SIG-M5 (cell line): ENCODE data around the gene USP21.

Experiments used
- DNase-seq: peaks from one replicate; lab custom pipeline; 2025; lab: John Stamatoyannopoulos, UW

Gene USP21

GRCh38 chr1:161133220-161133740 lies 26.0 kb upstream of the USP21 start:
- DNase-seq, result no peak

DNA sequence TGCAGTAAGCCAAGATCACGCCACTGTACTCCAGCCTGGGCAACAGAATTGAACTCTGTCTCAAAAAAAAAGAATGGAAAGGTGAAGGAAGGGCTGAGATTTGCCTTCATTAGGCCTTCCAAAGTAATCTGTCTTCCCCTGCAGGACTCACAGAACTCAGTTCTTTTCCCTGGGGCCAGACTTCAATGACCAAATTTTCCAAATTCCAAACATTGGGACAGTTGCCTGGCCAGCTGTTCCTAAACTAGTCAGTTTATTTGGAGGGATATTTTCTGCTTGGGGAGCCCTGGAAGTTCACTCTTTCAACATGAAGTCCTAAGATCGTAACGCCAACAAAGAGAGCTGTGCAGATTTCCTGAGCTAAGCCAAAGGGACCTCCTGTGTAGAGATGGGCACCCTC lies 21.4 kb upstream of the USP21 start:
- no peak for DNase-seq

GRCh38 chr1:161138431-161138830 lies 20.9 kb upstream of the USP21 start:
- no peak for DNase-seq

DNA sequence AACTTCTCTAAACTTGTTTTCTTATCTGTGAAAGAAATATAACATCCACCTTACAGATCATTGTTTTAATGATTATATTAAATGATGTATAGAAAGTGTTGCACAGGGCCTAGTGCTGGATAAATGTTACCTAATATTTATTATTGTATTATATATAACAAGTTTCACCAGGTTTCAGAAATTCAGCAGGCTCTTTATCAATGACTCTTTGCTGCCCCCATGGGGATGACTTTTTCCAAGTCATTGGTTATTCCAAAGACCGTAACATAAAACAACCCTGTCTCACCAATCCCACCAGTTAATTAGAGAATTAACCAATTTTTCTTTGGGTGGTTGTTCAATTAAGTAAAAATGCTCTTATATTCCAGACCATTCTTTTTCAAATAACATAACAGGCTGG lies 19.5 kb upstream of the USP21 start:
- DNase-seq, result no peak

GRCh38 chr1:161140755-161141400 lies 18.4 kb upstream of the USP21 start:
- DNase-seq, result no peak

DNA sequence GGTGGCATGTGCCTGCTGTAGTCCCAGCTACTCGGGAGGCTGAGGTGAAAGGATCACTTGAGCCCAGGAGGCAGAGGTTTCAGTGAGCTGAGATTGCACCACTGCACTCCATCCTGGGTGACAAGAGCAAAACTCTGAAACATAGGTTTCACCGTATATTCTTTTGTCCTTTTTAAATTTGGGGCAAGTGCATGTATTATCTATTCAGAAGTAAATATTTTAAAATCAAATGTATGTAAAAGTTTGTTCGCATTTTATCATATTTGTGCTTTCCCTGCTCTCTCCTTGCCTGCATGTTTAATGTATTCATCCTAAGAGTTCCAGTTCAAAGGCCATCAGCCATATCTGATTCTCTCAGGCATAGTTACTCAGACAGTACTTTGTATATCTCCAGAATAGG lies 13.5 kb upstream of the USP21 start:
- DNase-seq, result no peak

- DNase-seq, result no peak
Observed at GRCh38 chr1:161153176-161153575, 6.1 kb upstream of the USP21 start.

DNA sequence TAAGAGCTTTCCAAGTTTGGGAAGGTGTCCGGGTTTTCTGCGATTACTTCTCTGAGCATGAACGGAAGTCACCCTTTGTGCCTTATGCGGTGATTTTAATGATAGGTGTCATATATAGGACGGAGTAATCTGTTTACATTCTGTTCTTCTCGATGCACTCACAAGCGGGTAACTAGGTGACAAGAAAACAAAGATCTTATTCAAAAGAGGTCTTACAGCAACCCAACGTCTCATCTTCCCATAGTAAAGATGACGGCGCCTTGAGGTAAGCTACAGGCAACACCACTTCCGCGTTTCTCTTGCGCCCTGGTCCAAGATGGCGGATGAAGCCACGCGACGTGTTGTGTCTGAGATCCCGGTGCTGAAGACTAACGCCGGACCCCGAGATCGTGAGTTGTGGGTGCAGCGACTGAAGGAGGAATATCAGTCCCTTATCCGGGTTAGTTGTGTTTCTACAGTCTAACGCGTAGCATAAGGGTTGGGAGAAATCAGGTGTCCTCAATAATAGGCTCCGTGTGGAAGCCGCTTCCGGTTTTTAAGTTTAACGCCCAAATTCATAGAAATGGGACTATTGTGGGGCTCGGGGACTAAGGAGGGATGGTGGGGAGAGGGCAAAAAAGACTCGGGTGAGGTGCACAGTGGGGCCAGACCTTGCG lies 5.5 kb upstream of the USP21 start, which contains the start of gene UFC1:
UFC1 (plus strand) TSS at position 297 of the 656 bp plus-strand sequence; CDS start at position 317, 20 bp downstream.
- peak; percentile 63 for DNase-seq

- DNase-seq, result no peak
Observed at GRCh38 chr1:161157867-161158266, 1.4 kb upstream of the USP21 start.

DNA sequence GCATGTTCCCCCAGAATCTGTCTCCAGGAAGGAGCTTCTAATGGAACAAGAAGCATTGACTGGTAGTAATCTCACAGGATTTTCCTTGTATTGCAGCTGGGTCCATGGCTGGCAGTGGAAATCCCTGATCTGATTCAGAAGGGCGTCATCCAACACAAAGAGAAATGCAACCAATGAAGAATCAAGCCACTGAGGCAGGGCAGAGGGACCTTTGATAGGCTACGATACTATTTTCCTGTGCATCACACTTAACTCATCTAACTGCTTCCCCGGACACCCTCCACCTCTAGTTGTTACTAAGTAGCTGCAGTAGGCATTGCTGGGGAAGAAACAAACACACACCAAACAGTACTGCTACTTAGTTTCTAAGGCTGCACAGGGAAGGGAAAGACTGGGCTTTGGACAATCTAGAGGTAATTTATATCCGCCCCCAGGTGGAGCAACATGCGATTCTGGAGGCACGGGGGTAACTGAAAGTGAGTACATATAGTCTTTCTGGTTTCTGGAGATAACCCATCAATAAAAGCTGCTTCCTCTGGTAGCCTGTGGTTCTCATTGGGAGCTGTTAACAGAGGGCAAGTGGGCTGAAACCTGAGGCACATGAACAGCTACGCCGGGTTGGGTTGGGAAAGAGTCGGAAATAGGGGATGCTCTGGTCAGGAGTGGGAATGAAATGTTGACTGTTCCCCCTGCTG lies 837 bp upstream of the USP21 start:
- DNase-seq, result no peak

DNA sequence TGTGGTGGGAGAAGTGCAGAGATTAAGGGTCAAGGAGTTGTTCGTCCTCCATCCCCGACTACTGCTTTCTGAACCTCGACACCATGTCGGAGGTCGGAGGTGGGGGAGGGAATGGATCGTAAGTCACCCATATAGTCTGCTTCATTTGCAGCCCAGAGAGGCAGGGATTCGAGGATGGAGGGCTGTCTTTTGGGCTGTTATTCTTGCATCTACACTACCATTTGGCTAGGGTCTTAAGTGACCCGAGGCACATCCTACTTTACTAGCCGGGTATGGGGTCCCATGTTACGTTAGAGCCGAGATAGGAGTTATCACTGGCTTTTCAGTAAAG lies 578 bp downstream of the USP21 start:
- no peak for DNase-seq

- no peak for DNase-seq
Observed at GRCh38 chr1:161160671-161161145, 1.4 kb downstream of the USP21 start.

- DNase-seq, result no peak
Observed at GRCh38 chr1:161161652-161162051, 2.4 kb downstream of the USP21 start.

DNA sequence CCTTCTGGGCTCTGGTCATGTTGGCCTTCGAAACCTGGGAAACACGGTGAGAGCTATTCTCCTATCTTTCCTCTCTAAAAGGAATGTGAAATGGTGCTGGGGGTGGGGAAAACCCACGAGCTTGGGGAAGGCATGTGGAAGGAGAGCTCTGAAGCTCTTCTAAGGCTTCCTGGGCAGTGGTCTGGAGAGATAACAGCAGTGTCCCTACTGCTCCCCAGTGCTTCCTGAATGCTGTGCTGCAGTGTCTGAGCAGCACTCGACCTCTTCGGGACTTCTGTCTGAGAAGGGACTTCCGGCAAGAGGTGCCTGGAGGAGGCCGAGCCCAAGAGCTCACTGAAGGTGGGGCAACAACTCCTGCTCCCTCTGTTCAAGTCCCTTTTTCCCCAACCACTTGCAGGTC lies 2.8 kb downstream of the USP21 start:
- DNase-seq, result no peak

- DNase-seq, result no peak
Observed at GRCh38 chr1:161162806-161163205, 3.5 kb downstream of the USP21 start.

- DNase-seq, result no peak
Observed at GRCh38 chr1:161163793-161164192, 4.5 kb downstream of the USP21 start.

DNA sequence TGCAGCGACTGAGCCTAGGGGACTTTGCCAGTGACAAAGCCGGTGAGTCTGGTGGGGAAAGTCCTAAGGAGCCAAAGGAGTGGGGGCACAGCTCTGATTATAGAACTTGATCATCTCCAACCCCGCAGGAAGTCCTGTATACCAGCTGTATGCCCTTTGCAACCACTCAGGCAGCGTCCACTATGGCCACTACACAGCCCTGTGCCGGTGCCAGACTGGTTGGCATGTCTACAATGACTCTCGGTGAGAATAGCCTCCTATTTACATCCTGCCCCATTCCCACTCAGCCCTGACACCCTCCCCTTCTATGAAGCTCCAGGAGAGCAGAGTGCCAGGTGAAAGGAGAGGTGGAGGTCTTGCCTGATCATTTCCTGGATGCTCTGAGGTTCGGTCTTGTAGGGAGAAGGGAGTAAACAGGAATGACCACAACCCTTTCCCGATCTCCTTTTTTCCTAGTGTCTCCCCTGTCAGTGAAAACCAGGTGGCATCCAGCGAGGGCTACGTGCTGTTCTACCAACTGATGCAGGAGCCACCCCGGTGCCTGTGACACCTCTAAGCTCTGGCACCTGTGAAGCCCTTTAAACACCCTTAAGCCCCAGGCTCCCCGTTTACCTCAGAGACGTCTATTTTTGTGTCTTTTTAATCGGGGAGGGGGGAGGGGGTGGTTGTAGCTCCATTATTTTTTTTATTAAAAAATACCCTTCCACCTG lies 5.8 kb downstream of the USP21 start:
- no peak for DNase-seq

GRCh38 chr1:161165742-161166668 lies 6.7 kb downstream of the USP21 start, which contains the start of gene PPOX:
Gene PPOX, plus strand, starts transcription at chr1:161166426. Its CDS starts 422 bp downstream, at chr1:161166848.
- peak; percentile 97 for DNase-seq

- DNase-seq, result no peak
Observed at GRCh38 chr1:161166669-161167548, 7.6 kb downstream of the USP21 start.

DNA sequence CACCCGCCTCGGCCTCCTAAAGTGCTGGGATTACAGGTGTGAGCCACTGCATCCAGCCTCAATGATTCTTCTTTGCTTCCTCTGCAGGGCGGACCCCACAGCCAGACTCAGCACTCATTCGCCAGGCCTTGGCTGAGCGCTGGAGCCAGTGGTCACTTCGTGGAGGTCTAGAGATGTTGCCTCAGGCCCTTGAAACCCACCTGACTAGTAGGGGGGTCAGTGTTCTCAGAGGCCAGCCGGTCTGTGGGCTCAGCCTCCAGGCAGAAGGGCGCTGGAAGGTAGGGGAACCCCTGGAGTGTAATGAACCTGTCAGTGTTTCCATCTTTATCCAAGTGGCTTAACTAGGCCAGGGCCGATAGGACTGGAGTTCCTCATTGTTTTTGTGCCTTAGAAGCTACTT lies 9.6 kb downstream of the USP21 start:
- no peak for DNase-seq
